CD1c-positive myeloid dendritic cell (primary cell): ENCODE results near the gene TAB2.
"Not testable (repeated sequence)": the region's sequence is repeated elsewhere in the genome, so short reads cannot be mapped to it uniquely, and the experiment has no call there.

Experiments
- DNase-seq: peaks from one replicate; pipeline ENCODE4 v3.0.0-alpha.2; 2016; ENCODE audit errors: extremely low spot score

TAB2 gene

GRCh38 chr6:149440735-149441671 lies 123.5 kb downstream of the TAB2 start:
- DNase-seq: no peak

- no peak for DNase-seq
Measured at GRCh38 chr6:149441740-149442139, 124.2 kb downstream of the TAB2 start.

- DNase-seq: no peak
Measured at GRCh38 chr6:149443411-149444181, 126.1 kb downstream of the TAB2 start.

- not testable (repeated sequence) for DNase-seq
Measured at GRCh38 chr6:149444360-149445094, 127.0 kb downstream of the TAB2 start.

DNA sequence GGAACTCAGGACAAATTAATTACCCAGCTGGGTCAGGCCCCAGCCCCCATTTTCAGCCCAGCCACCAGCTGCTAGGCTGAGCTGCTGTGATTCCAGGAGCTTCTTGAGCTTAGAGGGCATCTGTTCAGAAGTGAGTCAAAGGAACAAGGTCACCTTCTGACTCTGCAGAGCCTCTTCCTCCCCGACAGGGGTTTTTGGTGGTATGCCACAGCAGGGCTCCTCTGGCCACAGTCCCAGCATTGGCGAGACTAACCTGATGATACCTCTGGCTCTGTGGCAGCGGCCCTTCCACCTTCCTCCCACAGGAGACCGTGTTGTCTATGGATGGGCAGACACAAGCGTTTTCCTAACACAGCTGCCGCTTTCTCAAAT lies 127.6 kb downstream of the TAB2 start:
- no peak for DNase-seq

- DNase-seq: no peak
Measured at GRCh38 chr6:149445573-149445972, 128.1 kb downstream of the TAB2 start.

DNA sequence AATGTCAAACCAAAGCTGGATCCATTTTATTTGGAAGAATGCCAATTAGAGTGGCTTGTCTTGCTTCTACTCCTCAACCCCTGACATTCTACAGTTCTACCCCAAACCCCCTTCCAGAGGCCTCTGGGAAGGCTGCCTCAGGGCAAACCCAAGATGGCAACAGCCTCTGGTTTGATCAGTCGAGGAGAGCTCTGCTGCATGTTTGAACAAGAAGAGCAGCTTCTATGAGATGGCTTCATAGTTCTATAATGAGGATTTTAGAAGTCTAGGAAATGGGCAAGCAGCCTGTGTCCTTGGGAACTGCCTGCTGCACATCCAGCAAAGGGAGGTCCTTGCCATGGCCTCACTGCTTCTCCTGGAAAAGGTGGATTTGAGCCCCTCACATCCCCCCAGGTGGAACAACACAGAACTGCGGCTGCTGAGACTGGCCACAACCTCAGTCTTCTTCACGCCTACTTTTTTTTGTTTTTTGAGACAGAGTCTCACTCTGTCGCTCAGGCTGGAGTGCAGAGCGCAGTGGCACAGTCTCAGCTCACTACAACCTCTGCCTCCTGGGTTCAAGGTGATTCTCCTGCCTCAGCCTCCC lies 129.4 kb downstream of the TAB2 start:
- DNase-seq: no peak

- no peak for DNase-seq
Measured at GRCh38 chr6:149448821-149449453, 131.4 kb downstream of the TAB2 start.

DNA sequence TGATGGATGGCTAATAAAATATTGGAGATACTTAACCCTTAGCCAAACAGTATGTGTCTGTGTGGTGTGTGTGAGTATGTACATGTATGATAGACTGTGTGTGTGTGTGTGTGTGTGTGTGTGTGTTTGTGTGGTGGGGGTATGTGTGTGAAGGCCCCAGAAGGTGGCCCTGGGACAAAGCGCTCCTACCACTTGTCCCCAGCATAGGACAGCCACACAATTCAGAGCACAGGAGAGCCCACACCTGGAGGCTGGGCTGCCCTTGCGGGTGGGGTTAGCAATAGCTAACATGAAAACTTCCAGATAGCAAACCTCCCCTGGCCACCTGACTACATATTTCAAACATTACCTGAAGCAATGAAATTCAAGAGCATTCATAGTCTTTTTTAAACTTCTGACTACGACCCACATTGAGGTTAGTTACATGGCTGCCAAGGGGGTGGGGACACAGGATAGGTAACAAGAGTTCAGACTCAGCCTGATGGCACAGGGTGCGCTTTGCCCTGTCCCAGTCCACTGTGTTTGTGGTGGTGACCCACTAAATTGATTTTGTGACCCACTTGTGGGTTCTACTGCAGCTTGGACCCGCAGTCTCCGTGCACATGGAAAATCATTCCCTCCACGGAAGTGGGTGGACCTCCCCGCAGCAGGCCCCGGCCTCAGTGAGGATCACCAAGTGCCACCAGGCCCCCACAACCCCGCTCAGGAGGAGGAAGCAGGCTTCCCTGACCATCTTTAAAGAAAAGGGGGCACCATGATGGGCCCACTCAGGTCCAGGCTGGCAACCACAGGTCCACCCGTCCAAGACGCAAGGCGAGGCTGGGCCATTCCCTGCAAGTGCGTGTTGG lies 132.5 kb downstream of the TAB2 start:
- DNase-seq: no peak

GRCh38 chr6:149450679-149451375 lies 133.3 kb downstream of the TAB2 start:
- peak; percentile 26 for DNase-seq

GRCh38 chr6:149451376-149452036 lies 134.0 kb downstream of the TAB2 start:
- peak; percentile 25 for DNase-seq

DNA sequence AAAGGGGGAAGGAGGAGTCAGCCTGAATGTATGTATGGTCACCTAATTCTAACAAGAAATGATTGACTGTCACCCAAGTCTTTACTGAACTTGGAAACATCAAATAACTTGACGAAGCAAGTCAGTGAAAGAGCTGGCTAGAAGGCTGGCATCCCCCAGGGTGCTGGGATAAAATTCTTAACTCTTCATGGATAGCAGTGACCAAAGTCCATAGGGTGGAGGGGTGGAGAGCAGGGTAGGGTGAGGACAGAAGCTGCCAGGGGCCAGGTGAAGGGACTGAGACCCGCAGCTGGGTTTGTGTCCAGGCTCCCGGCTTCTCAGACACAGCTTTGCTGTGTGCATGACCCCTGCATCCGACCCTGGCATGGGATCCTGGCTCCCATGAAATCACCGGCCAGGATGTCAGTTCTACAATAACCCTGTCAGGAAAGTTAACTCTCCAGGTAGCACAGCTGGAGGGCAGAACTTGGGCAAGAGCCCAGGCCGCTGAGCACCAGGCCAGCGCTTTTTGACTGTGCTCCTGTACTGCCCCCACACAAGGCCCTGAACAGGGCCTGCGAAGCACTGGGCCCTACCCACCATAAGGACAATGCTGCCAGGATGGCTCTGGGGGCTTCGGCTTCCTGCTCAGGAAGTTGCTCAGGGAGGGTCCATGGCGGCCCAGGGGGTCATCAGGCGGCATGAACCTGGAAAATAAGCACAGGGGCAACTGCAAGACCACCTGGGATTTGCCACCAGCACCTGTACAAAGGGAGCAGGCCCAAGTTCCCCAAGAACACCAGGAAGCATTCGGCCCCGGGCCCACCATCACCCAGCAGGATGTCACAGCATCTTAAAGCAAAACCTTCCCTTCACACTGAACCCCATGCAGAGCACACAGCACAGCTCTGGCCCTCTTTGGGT lies 134.8 kb downstream of the TAB2 start:
- no peak for DNase-seq

- DNase-seq: no peak
Measured at GRCh38 chr6:149453597-149454345, 136.3 kb downstream of the TAB2 start.

DNA sequence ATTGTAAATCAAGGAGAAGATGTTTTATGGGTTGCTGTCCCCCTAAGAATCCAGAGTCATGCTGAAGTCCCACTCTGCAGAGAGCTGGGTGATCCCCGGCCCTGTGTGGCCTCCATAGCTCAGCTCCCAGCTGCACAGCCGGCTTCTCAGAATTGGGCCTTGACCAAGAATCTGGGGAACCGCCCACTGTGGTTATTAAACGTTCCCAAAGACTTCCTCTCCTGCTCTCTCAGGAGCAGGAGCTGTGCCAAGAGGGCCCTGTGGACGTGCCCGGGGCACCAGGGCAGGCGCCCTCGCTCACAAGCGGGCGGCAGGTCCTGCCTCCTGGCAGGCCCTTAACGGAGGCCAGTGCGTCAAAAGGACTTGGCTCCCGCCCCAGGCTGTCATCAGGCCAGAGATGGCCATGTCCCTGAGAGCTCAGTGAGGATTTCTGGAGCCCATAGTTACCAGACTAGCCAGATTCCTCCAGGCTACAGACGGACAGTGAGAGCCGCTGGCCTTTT lies 136.9 kb downstream of the TAB2 start:
- peak; percentile 75 for DNase-seq

GRCh38 chr6:149455031-149455732 lies 137.7 kb downstream of the TAB2 start:
- DNase-seq: no peak

DNA sequence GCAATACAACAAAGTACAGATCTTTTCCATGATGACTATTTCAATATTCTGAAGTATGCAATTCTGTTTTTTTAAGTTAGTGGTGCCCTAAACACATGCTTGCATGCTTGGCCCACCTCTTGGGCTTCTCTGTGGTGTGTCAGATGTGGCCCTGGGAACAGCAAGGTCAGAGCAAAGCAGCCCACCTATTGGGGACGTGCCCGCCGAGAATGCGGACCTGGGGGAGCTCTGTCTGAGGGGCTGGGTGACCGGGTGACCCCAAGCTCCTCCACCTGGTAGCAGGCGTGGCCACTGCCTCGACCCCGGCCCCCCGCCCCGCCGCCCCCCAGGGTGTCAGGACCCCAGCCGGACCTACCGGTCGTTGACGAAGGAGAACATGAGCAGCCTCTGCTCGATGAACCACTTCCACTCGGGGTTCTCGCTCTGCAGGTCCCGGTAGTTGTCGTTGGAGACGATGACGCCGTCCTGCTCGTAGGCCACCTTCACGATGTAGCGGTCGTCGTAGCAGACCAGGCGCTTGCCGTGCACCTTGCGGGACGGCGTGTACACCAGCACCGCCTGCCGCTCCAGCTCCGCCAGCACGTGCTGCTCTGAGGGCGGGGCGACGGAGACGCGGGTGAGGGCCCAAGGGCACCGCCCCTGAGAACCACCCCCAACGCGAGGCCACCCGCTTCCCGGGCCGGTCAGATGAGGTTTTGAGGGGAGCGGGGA lies 139.0 kb downstream of the TAB2 start:
- no peak for DNase-seq
